HEK293 (cell line): Measurements from ENCODE around the gene MPV17L2.

Experiments
- MZF1 ChIP-seq: fragments of 450-650 bp; formaldehyde crosslinking; IDR thresholded peaks from 2 replicates; pipeline ENCODE4 v1.5.1; 2017; ENCODE audit warnings: missing biosample characterization, missing genetic modification characterization, borderline replicate concordance
- WT1 ChIP-seq: fragments of 450-650 bp; formaldehyde crosslinking; IDR thresholded peaks from 2 replicates; pipeline ENCODE4 v1.5.1; 2016; ENCODE audit warnings: missing biosample characterization, missing genetic modification characterization
- YY2 ChIP-seq: fragments of 450-650 bp; formaldehyde crosslinking; IDR thresholded peaks from 2 replicates; pipeline ENCODE4 v1.5.1; 2016; ENCODE audit warnings: missing biosample characterization, missing genetic modification characterization
- ZBTB20 ChIP-seq: fragments of 450-650 bp; formaldehyde crosslinking; IDR thresholded peaks from 2 replicates; pipeline ENCODE4 v1.5.1; 2016; ENCODE audit warnings: missing biosample characterization, missing genetic modification characterization
- ZBTB7A ChIP-seq: fragments of 450-650 bp; formaldehyde crosslinking; IDR thresholded peaks from 2 replicates; pipeline ENCODE4 v1.5.1; 2016; ENCODE audit warnings: low read depth, missing biosample characterization, missing genetic modification characterization
- ZFP3 ChIP-seq: fragments of 450-650 bp; formaldehyde crosslinking; IDR thresholded peaks from 2 replicates; pipeline ENCODE4 v1.5.1; 2016; ENCODE audit warnings: low read depth, missing biosample characterization, missing genetic modification characterization
- ZNF10 ChIP-seq: fragments of 450-650 bp; formaldehyde crosslinking; IDR thresholded peaks from 2 replicates; pipeline ENCODE4 v1.5.1; 2017; ENCODE audit warnings: missing biosample characterization, missing genetic modification characterization
- ZNF121 ChIP-seq: fragments of 450-650 bp; formaldehyde crosslinking; IDR thresholded peaks from 2 replicates; pipeline ENCODE4 v1.5.1; 2016; ENCODE audit warnings: missing biosample characterization, missing genetic modification characterization
- ZNF2 ChIP-seq: fragments of 450-650 bp; formaldehyde crosslinking; IDR thresholded peaks from 2 replicates; pipeline ENCODE4 v1.5.1; 2016; ENCODE audit warnings: missing biosample characterization, missing genetic modification characterization
- ZNF211 ChIP-seq: fragments of 450-650 bp; formaldehyde crosslinking; IDR thresholded peaks from 2 replicates; pipeline ENCODE4 v1.5.1; 2016; ENCODE audit warnings: low read depth, missing biosample characterization, missing genetic modification characterization
- ZNF302 ChIP-seq: fragments of 450-650 bp; formaldehyde crosslinking; IDR thresholded peaks from 2 replicates; pipeline ENCODE4 v1.5.1; 2016; ENCODE audit warnings: missing biosample characterization, missing genetic modification characterization, low read depth
- ZNF324 ChIP-seq: fragments of 450-650 bp; formaldehyde crosslinking; IDR thresholded peaks from 2 replicates; pipeline ENCODE4 v1.5.1; 2016; ENCODE audit warnings: missing biosample characterization, missing genetic modification characterization
- ZNF335 ChIP-seq: fragments of 450-650 bp; formaldehyde crosslinking; conservative IDR thresholded peaks from 2 replicates; pipeline ENCODE4 v1.5.1; 2016; ENCODE audit warnings: missing biosample characterization, missing genetic modification characterization
- ZNF366 ChIP-seq: fragments of 450-650 bp; formaldehyde crosslinking; conservative IDR thresholded peaks from 2 replicates; pipeline ENCODE4 v1.5.1; 2016; ENCODE audit warnings: missing biosample characterization, missing genetic modification characterization
- ZNF391 ChIP-seq: fragments of 450-650 bp; formaldehyde crosslinking; IDR thresholded peaks from 2 replicates; pipeline ENCODE4 v1.5.1; 2016; ENCODE audit warnings: low read depth, missing biosample characterization, missing genetic modification characterization, borderline replicate concordance
- ZNF404 ChIP-seq: fragments of 450-650 bp; formaldehyde crosslinking; IDR thresholded peaks from 2 replicates; pipeline ENCODE4 v1.5.1; 2017; ENCODE audit warnings: missing biosample characterization, missing genetic modification characterization
- ZNF521 ChIP-seq: fragments of 450-650 bp; formaldehyde crosslinking; IDR thresholded peaks from 2 replicates; pipeline ENCODE4 v1.5.1; 2017; ENCODE audit warnings: missing biosample characterization, mild to moderate bottlenecking, missing genetic modification characterization
- ZNF529 ChIP-seq: fragments of 450-650 bp; formaldehyde crosslinking; IDR thresholded peaks from 2 replicates; pipeline ENCODE4 v1.5.1; 2017; ENCODE audit warnings: missing genetic modification characterization, missing biosample characterization; ENCODE audit not compliant: insufficient replicate concordance
- ZNF610 ChIP-seq: fragments of 450-650 bp; formaldehyde crosslinking; IDR thresholded peaks from 2 replicates; pipeline ENCODE4 v1.5.1; 2016; ENCODE audit warnings: missing biosample characterization, missing genetic modification characterization, borderline replicate concordance
- ZNF670 ChIP-seq: fragments of 450-650 bp; formaldehyde crosslinking; IDR thresholded peaks from 2 replicates; pipeline ENCODE4 v1.5.1; 2016; ENCODE audit warnings: missing biosample characterization, missing genetic modification characterization, low read depth
- ZNF76 ChIP-seq: fragments of 450-650 bp; formaldehyde crosslinking; IDR thresholded peaks from 2 replicates; pipeline ENCODE4; 2016; ENCODE audit warnings: low read depth, missing biosample characterization, missing genetic modification characterization, borderline replicate concordance
- ZSCAN16 ChIP-seq: fragments of 450-650 bp; formaldehyde crosslinking; IDR thresholded peaks from 2 replicates; pipeline ENCODE4 v1.5.1; 2016; ENCODE audit warnings: missing biosample characterization, missing genetic modification characterization
- ZSCAN23 ChIP-seq: fragments of 450-650 bp; formaldehyde crosslinking; IDR thresholded peaks from 2 replicates; pipeline ENCODE4 v1.5.1; 2016; ENCODE audit warnings: missing biosample characterization, missing genetic modification characterization
- TF ChIP-seq, protein P1 (sequence below): fragments of 450-650 bp; formaldehyde crosslinking; IDR thresholded peaks from 2 replicates; pipeline ENCODE4 v1.5.1; 2016; ENCODE audit warnings: missing biosample characterization, missing genetic modification characterization
- TF ChIP-seq, protein P2 (sequence below): fragments of 450-650 bp; formaldehyde crosslinking; IDR thresholded peaks from 2 replicates; pipeline ENCODE4 v1.5.1; 2017; ENCODE audit warnings: missing biosample characterization, missing genetic modification characterization
- TF ChIP-seq, protein P3 (sequence below): fragments of 450-650 bp; formaldehyde crosslinking; IDR thresholded peaks from 2 replicates; pipeline ENCODE4 v1.5.1; 2016; ENCODE audit warnings: missing biosample characterization, missing genetic modification characterization
- TF ChIP-seq, protein P4 (sequence below): fragments of 450-650 bp; formaldehyde crosslinking; IDR thresholded peaks from 2 replicates; pipeline ENCODE4 v1.5.1; 2016; ENCODE audit warnings: missing biosample characterization, missing genetic modification characterization
- TF ChIP-seq, protein P5 (sequence below): fragments of 450-650 bp; formaldehyde crosslinking; IDR thresholded peaks from 2 replicates; pipeline ENCODE4 v1.5.1; 2016; ENCODE audit warnings: missing biosample characterization, missing genetic modification characterization
- TF ChIP-seq, protein P6 (sequence below): fragments of 450-650 bp; formaldehyde crosslinking; IDR thresholded peaks from 2 replicates; pipeline ENCODE4 v1.5.1; 2017; ENCODE audit warnings: missing biosample characterization, missing genetic modification characterization

MPV17L2 gene

DNA sequence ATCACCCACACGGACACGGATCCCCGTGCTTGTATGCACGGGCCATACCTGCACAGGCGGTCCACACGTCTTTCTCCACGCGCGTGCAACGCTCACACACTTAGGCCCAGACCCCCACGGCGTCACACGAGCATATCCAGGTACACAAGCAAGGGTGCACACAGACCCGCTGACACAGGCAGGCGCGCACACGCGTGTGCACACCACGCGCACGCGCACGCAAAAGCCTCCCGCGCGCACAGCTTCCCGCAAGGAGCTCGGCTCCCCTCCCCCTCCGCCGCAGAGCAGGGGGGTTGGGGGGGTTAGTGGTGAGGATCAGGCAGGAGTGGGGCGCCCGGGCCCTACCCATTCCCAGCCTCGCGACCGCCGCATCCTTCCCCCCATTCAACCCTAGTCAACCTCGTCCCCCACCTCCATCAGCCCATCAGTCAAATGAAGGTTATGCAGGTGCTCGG, 10.4 kb downstream of the MPV17L2 start (continued):
- TF ChIP-seq ZNF610 (tag by site-specific recombination): peak; percentile 52; the same call in 1 of the 2 replicates
- TF ChIP-seq, protein P1, sequence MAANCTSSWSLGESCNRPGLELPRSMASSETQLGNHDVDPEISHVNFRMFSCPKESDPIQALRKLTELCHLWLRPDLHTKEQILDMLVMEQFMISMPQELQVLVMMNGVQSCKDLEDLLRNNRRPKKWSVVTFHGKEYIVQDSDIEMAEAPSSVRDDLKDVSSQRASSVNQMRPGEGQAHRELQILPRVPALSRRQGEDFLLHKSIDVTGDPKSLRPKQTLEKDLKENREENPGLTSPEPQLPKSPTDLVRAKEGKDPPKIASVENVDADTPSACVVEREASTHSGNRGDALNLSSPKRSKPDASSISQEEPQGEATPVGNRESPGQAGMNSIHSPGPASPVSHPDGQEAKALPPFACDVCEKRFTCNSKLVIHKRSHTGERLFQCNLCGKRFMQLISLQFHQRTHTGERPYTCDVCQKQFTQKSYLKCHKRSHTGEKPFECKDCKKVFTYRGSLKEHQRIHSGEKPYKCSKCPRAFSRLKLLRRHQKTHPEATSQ (tag by site-specific recombination): 0 out of 2 replicates have a peak, but pooled peaks have one; percentile 34
- TF ChIP-seq ZNF404 (tag by site-specific recombination): no peak
- TF ChIP-seq, protein P2, sequence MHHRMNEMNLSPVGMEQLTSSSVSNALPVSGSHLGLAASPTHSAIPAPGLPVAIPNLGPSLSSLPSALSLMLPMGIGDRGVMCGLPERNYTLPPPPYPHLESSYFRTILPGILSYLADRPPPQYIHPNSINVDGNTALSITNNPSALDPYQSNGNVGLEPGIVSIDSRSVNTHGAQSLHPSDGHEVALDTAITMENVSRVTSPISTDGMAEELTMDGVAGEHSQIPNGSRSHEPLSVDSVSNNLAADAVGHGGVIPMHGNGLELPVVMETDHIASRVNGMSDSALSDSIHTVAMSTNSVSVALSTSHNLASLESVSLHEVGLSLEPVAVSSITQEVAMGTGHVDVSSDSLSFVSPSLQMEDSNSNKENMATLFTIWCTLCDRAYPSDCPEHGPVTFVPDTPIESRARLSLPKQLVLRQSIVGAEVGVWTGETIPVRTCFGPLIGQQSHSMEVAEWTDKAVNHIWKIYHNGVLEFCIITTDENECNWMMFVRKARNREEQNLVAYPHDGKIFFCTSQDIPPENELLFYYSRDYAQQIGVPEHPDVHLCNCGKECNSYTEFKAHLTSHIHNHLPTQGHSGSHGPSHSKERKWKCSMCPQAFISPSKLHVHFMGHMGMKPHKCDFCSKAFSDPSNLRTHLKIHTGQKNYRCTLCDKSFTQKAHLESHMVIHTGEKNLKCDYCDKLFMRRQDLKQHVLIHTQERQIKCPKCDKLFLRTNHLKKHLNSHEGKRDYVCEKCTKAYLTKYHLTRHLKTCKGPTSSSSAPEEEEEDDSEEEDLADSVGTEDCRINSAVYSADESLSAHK: no peak
- peak; percentile 20; the same call in 1 of the 2 replicates for TF ChIP-seq ZNF366 (tag by site-specific recombination)
- no peak for TF ChIP-seq MZF1
- no peak for TF ChIP-seq ZNF670 (tag by site-specific recombination)
- TF ChIP-seq ZBTB7A (tag by site-specific recombination): peak; percentile 77
- TF ChIP-seq ZNF121 (tag by site-specific recombination): 0 out of 2 replicates have a peak, but pooled peaks have one; percentile 18
- TF ChIP-seq ZSCAN23: no peak
- TF ChIP-seq ZNF211 (tag by site-specific recombination): no peak
- no peak for TF ChIP-seq YY2 (tag by site-specific recombination)
- no peak for TF ChIP-seq ZNF76 (tag by site-specific recombination)
- TF ChIP-seq ZNF391 (tag by site-specific recombination): peak; percentile 67; the same call in 1 of the 2 replicates
- 0 out of 2 replicates have a peak, but pooled peaks have one; percentile 10 for TF ChIP-seq ZSCAN16 (tag by site-specific recombination)
- no peak for TF ChIP-seq ZNF521 (tag by site-specific recombination)
- no peak for TF ChIP-seq ZNF529 (tag by site-specific recombination)
- TF ChIP-seq, protein P3, sequence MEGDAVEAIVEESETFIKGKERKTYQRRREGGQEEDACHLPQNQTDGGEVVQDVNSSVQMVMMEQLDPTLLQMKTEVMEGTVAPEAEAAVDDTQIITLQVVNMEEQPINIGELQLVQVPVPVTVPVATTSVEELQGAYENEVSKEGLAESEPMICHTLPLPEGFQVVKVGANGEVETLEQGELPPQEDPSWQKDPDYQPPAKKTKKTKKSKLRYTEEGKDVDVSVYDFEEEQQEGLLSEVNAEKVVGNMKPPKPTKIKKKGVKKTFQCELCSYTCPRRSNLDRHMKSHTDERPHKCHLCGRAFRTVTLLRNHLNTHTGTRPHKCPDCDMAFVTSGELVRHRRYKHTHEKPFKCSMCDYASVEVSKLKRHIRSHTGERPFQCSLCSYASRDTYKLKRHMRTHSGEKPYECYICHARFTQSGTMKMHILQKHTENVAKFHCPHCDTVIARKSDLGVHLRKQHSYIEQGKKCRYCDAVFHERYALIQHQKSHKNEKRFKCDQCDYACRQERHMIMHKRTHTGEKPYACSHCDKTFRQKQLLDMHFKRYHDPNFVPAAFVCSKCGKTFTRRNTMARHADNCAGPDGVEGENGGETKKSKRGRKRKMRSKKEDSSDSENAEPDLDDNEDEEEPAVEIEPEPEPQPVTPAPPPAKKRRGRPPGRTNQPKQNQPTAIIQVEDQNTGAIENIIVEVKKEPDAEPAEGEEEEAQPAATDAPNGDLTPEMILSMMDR (tag by site-specific recombination): no peak
- TF ChIP-seq ZNF335 (tag by site-specific recombination): no peak; the same call in none of the 2 replicates
- TF ChIP-seq, protein P4, sequence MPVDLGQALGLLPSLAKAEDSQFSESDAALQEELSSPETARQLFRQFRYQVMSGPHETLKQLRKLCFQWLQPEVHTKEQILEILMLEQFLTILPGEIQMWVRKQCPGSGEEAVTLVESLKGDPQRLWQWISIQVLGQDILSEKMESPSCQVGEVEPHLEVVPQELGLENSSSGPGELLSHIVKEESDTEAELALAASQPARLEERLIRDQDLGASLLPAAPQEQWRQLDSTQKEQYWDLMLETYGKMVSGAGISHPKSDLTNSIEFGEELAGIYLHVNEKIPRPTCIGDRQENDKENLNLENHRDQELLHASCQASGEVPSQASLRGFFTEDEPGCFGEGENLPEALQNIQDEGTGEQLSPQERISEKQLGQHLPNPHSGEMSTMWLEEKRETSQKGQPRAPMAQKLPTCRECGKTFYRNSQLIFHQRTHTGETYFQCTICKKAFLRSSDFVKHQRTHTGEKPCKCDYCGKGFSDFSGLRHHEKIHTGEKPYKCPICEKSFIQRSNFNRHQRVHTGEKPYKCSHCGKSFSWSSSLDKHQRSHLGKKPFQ (tag by site-specific recombination): 0 out of 2 replicates have a peak, but pooled peaks have one; percentile 34
- no peak for TF ChIP-seq ZFP3 (tag by site-specific recombination)
- TF ChIP-seq ZNF302 (tag by site-specific recombination): no peak
- TF ChIP-seq, protein P5, sequence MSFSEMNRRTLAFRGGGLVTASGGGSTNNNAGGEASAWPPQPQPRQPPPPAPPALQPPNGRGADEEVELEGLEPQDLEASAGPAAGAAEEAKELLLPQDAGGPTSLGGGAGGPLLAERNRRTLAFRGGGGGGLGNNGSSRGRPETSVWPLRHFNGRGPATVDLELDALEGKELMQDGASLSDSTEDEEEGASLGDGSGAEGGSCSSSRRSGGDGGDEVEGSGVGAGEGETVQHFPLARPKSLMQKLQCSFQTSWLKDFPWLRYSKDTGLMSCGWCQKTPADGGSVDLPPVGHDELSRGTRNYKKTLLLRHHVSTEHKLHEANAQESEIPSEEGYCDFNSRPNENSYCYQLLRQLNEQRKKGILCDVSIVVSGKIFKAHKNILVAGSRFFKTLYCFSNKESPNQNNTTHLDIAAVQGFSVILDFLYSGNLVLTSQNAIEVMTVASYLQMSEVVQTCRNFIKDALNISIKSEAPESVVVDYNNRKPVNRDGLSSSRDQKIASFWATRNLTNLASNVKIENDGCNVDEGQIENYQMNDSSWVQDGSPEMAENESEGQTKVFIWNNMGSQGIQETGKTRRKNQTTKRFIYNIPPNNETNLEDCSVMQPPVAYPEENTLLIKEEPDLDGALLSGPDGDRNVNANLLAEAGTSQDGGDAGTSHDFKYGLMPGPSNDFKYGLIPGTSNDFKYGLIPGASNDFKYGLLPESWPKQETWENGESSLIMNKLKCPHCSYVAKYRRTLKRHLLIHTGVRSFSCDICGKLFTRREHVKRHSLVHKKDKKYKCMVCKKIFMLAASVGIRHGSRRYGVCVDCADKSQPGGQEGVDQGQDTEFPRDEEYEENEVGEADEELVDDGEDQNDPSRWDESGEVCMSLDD (tag by site-specific recombination): peak; percentile 49; the same call in 1 of the 2 replicates
- TF ChIP-seq WT1: peak; percentile 28; the same call in 1 of the 2 replicates
- TF ChIP-seq ZNF2 (tag by site-specific recombination): 0 out of 2 replicates have a peak, but pooled peaks have one; percentile 34
- no peak for TF ChIP-seq ZNF10 (tag by site-specific recombination)
- TF ChIP-seq ZNF324: 0 out of 2 replicates have a peak, but pooled peaks have one; percentile 54
- TF ChIP-seq ZBTB20: no peak
- TF ChIP-seq, protein P6, sequence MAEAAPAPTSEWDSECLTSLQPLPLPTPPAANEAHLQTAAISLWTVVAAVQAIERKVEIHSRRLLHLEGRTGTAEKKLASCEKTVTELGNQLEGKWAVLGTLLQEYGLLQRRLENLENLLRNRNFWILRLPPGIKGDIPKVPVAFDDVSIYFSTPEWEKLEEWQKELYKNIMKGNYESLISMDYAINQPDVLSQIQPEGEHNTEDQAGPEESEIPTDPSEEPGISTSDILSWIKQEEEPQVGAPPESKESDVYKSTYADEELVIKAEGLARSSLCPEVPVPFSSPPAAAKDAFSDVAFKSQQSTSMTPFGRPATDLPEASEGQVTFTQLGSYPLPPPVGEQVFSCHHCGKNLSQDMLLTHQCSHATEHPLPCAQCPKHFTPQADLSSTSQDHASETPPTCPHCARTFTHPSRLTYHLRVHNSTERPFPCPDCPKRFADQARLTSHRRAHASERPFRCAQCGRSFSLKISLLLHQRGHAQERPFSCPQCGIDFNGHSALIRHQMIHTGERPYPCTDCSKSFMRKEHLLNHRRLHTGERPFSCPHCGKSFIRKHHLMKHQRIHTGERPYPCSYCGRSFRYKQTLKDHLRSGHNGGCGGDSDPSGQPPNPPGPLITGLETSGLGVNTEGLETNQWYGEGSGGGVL: peak; percentile 93
